Measurements from ENCODE around the gene LRRK2.

- TF ChIP-seq POLR2A (IDR thresholded peaks at IDR 0.05): no peak
- TF ChIP-seq, protein P1, sequence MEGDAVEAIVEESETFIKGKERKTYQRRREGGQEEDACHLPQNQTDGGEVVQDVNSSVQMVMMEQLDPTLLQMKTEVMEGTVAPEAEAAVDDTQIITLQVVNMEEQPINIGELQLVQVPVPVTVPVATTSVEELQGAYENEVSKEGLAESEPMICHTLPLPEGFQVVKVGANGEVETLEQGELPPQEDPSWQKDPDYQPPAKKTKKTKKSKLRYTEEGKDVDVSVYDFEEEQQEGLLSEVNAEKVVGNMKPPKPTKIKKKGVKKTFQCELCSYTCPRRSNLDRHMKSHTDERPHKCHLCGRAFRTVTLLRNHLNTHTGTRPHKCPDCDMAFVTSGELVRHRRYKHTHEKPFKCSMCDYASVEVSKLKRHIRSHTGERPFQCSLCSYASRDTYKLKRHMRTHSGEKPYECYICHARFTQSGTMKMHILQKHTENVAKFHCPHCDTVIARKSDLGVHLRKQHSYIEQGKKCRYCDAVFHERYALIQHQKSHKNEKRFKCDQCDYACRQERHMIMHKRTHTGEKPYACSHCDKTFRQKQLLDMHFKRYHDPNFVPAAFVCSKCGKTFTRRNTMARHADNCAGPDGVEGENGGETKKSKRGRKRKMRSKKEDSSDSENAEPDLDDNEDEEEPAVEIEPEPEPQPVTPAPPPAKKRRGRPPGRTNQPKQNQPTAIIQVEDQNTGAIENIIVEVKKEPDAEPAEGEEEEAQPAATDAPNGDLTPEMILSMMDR (IDR thresholded peaks at IDR 0.05): no peak
- TF ChIP-seq EP300 (IDR thresholded peaks at IDR 0.05): no peak
Observed at GRCh38 chr12:40194846-40195245, 30.0 kb upstream of the LRRK2 start.

Measured in suprapubic skin (tissue), 3 donors.